ENCODE results near the gene SERPINB7. TPM values are rescaled to one million over a fixed set of nuclear protein-coding genes. Genes with fewer than 3 reads are reported as not detected.

SERPINB7 gene
- total RNA-seq, 1 donor from 2014 or later: not detected

DNA sequence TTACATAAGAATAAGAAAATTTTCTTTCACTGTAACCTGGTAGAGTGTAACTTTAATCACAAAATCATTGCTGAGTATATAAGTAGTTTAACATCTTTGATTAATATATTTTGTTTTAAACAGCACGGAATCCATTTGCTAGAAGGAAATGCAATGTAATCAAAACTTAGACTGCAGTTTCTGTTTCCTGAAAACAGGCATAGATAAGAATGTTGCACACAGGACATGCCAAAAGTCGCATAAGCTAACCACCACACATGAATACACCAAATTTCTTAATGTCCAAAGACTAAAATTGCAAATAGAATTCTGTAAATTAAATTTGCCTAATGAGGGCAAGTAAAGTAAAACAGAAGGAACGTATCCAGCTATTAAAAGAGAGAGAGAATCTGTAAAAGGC is 61.2 kb downstream of the SERPINB7 start:
- TF ChIP-seq, protein P1, sequence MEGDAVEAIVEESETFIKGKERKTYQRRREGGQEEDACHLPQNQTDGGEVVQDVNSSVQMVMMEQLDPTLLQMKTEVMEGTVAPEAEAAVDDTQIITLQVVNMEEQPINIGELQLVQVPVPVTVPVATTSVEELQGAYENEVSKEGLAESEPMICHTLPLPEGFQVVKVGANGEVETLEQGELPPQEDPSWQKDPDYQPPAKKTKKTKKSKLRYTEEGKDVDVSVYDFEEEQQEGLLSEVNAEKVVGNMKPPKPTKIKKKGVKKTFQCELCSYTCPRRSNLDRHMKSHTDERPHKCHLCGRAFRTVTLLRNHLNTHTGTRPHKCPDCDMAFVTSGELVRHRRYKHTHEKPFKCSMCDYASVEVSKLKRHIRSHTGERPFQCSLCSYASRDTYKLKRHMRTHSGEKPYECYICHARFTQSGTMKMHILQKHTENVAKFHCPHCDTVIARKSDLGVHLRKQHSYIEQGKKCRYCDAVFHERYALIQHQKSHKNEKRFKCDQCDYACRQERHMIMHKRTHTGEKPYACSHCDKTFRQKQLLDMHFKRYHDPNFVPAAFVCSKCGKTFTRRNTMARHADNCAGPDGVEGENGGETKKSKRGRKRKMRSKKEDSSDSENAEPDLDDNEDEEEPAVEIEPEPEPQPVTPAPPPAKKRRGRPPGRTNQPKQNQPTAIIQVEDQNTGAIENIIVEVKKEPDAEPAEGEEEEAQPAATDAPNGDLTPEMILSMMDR (IDR thresholded peaks at IDR 0.05; ENCODE audit: unreplicated experiment): no peak
- Mint-ChIP-seq H3K36me3 (ENCODE audit: low read depth, unreplicated experiment) (no peaks in the 10 kb centered on the region), H3K27ac (ENCODE audit: unreplicated experiment) (no peak overlapping the region), H3K4me3 (ENCODE audit: unreplicated experiment) (no peak overlapping the region), H3K4me1 (ENCODE audit: unreplicated experiment) (no peaks in the 10 kb centered on the region), H3K27me3 (ENCODE audit: unreplicated experiment) (no peaks in the 10 kb centered on the region), H3K9me3 (ENCODE audit: unreplicated experiment) (no peaks in the 10 kb centered on the region)
- no peak for DNase-seq (ENCODE audit: low spot score)

DNA sequence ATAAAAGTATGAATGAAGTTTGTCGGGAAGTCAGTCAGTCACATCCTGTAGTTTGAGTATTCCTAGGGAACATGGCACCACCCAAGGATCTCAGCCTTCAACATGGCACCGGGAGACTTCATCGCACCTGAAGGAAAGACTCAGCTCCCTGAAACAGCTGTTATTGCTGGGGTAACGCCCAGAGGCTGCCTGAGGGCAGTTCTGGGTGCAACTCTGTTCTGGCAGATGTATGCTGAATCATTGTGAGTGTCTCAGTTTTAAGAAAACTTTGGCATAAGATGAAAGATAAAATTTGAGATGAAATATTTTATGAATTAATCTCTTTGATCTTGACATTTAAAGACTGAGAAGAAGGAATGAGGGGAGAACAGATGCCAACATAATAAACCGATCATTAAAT is 62.4 kb downstream of the SERPINB7 start:
- no peak for DNase-seq (ENCODE audit: low spot score)
- Mint-ChIP-seq H3K27ac (ENCODE audit: unreplicated experiment) (no peak overlapping the region), H3K27me3 (ENCODE audit: unreplicated experiment) (no peaks in the 10 kb centered on the region), H3K9me3 (ENCODE audit: unreplicated experiment) (no peaks in the 10 kb centered on the region), H3K4me1 (ENCODE audit: unreplicated experiment) (no peaks in the 10 kb centered on the region), H3K4me3 (ENCODE audit: unreplicated experiment) (no peak overlapping the region), H3K36me3 (ENCODE audit: low read depth, unreplicated experiment) (no peaks in the 10 kb centered on the region)
- TF ChIP-seq, protein P1 (IDR thresholded peaks at IDR 0.05; ENCODE audit: unreplicated experiment): no peak

DNA sequence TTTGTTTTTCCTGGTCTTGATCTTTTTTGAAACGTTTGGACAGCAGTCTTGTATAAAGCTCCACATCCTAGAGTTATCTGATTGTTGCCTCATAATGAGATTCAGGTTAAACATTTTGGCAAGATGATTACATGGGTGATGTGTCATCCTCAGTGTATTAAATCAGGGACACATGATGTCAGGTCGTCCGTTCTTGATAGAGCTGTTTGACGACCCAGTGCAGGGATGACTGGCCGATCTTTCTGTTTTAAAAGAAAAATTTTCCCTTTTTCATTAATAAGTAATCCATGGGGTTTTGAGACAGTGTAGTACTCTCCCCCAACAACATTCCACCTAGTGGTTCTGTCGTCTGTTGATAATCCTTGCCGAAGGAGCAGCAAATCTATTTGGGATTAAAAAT is 67.8 kb downstream of the SERPINB7 start:
- TF ChIP-seq, protein P1 (IDR thresholded peaks at IDR 0.05; ENCODE audit: unreplicated experiment): no peak
- no peaks in the 10 kb centered on the region for H3K4me1 Mint-ChIP-seq (ENCODE audit: unreplicated experiment)
- H3K27me3 Mint-ChIP-seq (ENCODE audit: unreplicated experiment): no peaks in the 10 kb centered on the region
- H3K36me3 Mint-ChIP-seq (ENCODE audit: low read depth, unreplicated experiment): no peaks in the 10 kb centered on the region
- H3K4me3 Mint-ChIP-seq (ENCODE audit: unreplicated experiment): no peak overlapping the region
- no peak for DNase-seq (ENCODE audit: low spot score)
- H3K27ac Mint-ChIP-seq (ENCODE audit: unreplicated experiment): no peak overlapping the region
- H3K9me3 Mint-ChIP-seq (ENCODE audit: unreplicated experiment): no peaks in the 10 kb centered on the region

DNA sequence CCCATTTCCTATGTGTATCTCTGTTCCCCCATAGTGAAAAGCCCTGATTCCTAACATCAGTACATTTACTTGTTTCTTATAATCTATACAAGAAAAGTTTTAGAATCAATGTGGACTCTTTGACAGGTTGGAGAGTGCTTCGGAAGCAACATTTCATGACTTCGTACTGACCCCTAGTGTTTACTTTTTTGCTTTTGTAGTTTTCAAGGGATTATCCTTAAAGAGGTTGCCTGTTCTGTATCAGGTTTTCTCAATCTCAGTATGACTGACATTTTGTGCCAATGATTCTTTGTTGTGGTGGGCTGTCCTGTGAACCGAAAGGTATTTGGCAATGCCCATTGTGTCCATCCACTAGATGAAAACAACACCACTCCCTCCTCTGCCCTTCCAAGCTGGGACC is 69.0 kb downstream of the SERPINB7 start:
- no peak for DNase-seq (ENCODE audit: low spot score)
- TF ChIP-seq, protein P1 (IDR thresholded peaks at IDR 0.05; ENCODE audit: unreplicated experiment): peak; percentile 63
- Mint-ChIP-seq H3K27me3 (ENCODE audit: unreplicated experiment) (no peaks in the 10 kb centered on the region), H3K4me3 (ENCODE audit: unreplicated experiment) (no peak overlapping the region), H3K4me1 (ENCODE audit: unreplicated experiment) (no peaks in the 10 kb centered on the region), H3K9me3 (ENCODE audit: unreplicated experiment) (no peaks in the 10 kb centered on the region), H3K27ac (ENCODE audit: unreplicated experiment) (no peak overlapping the region), H3K36me3 (ENCODE audit: low read depth, unreplicated experiment) (no peaks in the 10 kb centered on the region)

DNA sequence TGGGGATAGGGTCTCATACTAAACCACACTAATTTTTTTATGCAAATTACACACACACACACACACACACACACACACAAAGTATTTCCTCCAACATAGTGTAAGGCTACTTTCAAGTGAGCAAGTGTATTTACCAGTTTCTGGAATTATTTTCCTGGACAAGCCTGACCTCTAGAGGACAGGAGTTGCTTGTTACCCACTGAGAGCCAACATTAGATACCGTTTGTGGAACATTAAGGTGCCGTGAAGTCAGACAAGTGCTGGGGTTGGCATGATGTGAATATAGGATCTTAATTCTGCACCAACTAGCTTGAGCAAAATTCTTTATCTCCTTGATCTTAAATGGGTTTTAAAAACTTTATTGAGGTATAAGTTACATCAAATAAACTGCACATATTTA is 72.9 kb downstream of the SERPINB7 start:
- Mint-ChIP-seq H3K27me3 (ENCODE audit: unreplicated experiment) (no peaks in the 10 kb centered on the region), H3K36me3 (ENCODE audit: low read depth, unreplicated experiment) (no peaks in the 10 kb centered on the region), H3K9me3 (ENCODE audit: unreplicated experiment) (no peaks in the 10 kb centered on the region), H3K4me3 (ENCODE audit: unreplicated experiment) (no peak overlapping the region), H3K4me1 (ENCODE audit: unreplicated experiment) (no peaks in the 10 kb centered on the region), H3K27ac (ENCODE audit: unreplicated experiment) (no peak overlapping the region)
- DNase-seq (ENCODE audit: low spot score): peak; percentile 19
- TF ChIP-seq, protein P1 (IDR thresholded peaks at IDR 0.05; ENCODE audit: unreplicated experiment): no peak
